Measurements from ENCODE around the gene PRDM10.
A peak's percentile ranks its signal among the peaks of the same experiment; 100 is the strongest.

Gene PRDM10

GRCh38 chr11:129938764-129939163 lies 63.9 kb downstream of the PRDM10 start:
- no peak for DNase-seq

- no peak for DNase-seq
Observed at GRCh38 chr11:129937592-129938238, 64.9 kb downstream of the PRDM10 start.

DNA sequence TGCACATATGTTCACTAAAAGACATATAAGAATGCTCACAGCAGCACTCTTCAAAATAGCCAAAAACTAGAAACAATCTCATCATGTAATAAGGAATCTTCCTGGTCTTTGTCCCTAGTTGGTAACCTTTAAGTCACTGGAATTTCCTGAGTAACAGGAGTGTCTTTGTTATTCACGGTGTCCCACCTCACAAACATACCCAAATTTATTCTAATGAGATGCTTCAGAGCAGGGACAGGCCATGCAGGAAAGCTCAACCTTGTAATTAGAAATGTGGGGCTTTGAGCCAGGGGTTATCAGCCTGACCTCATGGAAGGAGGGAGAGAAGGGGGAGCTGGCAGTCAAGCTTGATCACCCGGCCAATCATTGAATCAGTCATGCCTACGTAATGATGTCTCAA lies 66.9 kb downstream of the PRDM10 start:
- no peak for DNase-seq

- peak; percentile 36 for DNase-seq
Observed at GRCh38 chr11:129933891-129934290, 68.7 kb downstream of the PRDM10 start.

- no peak for DNase-seq
Observed at GRCh38 chr11:129933262-129933661, 69.4 kb downstream of the PRDM10 start.

DNA sequence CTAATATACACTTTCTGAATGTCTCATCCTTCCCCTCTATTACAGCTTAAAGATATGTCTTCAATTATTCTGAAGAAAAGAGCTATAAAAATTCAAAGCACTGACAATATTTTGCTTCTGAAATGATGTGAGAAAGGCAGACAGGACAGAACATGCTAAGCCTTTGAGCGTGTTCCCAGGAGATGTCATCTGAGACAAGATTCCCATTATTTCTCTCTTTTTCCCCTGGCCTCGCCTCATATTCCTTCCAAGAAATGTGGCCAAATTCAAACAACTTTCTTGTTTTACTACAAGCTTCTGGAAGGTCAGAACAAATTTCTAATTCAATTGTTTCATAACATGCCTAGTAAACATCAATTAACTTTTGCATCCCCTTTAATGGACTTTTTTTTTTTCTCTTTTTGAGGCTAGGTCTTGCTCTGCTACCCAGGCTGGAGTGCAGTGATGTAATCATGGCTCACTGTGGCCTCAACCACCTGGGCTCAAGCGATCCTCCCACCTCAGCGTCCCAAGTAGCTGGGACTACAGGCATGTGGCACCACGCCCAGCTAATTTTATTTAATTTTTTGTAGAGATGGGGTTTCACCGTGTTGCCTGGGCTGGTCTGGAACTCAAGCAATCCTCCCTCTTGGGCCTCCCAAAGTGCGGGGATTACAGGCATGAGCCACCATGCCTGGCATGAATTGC lies 70.1 kb downstream of the PRDM10 start:
- no peak for DNase-seq

GRCh38 chr11:129930743-129931142 lies 71.9 kb downstream of the PRDM10 start:
- DNase-seq, result no peak

GRCh38 chr11:129930296-129930695 lies 72.3 kb downstream of the PRDM10 start:
- DNase-seq, result no peak

DNA sequence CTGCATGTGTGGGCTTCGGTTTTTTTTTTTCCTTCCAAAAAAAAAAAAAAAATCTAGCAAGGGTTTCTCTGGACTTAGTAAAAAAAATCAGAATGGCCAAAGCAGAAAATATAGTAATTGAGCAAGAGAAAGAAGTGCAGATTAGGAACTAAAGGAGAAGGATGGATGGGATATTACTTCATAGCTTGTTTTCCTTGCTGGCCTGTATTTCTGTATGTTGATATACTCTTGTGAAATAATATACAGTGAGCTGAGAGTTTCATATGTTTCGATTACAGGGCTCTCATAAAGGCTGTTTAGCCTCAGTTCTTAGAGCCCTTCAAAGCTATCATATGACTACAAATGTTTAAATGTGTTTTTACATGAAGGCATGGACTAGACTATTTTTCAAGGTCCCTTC lies 72.9 kb downstream of the PRDM10 start:
- DNase-seq, result no peak

DNA sequence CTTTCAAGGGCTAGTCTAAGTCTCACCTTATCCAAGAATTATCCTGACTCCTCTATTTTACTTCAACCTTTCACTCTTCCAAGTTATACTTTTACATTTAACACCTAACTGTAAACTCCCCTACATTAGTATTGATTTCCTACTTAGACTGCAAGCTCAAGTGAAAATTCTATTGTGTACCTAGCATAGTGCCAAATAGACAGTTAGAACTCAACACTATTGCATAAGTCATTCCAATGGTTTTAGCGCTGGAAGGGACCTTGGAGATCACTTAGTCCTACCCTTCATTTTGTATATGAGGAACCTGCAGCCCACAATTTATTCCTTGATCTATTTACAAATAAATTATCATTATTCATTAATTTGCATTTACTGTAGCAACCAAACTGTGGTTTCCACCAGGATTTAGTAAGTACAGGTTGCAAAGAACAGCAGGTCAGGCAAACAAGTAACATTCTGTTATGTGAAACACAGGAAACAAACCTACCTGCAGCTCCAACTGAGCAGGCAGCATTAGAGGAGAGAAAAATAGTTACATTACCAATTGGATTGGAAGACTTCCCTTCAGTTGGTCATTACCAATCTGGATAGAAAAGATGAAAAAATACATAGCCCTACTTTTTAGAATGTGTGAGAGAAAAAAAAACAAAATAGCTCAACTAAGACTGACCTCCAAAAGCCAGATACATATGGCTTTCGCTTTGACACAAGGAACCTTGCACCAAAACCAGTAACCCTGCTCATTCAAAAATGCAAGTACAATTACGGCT lies 73.5 kb downstream of the PRDM10 start:
- DNase-seq, result no peak

- DNase-seq, result no peak
Observed at GRCh38 chr11:129922674-129923073, 80.0 kb downstream of the PRDM10 start.

DNA sequence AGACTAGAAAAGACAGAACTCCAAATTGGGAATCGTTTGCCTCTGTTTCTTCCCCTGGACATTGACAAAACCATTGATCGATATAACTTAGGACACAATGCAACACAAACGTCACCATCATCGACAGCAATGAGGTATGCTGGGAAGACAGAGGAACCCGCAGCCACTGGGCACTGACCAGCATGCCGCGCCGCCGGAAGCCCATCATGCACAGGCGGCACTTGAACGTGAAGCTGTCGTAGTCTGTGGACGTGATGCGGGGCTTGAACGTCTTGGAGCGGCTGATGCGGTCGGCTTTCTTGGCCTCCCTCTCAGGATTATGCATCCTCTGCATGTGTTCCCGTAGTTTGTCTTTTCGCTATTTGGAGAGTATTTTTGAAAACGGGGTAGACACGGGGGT lies 84.3 kb downstream of the PRDM10 start:
- no peak for DNase-seq

DNA sequence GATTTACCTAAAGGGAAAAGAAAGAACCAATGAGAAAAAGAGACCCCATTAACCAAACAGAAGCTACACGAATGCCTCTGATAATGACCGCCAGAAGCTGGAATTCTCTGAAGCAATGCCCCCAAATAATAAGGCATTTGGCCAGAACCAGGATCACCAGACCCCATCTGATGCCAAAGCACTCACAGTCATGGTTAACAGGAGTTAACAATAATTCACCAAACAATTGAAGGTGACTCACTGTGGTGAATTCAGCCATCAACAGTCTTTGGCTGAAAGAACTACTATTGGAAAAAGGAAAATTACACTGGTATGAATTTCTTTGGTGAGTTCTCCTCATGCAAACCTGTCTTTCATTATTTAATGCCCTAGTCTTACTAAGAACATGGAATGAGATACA lies 85.4 kb downstream of the PRDM10 start:
- DNase-seq, result no peak

DNA sequence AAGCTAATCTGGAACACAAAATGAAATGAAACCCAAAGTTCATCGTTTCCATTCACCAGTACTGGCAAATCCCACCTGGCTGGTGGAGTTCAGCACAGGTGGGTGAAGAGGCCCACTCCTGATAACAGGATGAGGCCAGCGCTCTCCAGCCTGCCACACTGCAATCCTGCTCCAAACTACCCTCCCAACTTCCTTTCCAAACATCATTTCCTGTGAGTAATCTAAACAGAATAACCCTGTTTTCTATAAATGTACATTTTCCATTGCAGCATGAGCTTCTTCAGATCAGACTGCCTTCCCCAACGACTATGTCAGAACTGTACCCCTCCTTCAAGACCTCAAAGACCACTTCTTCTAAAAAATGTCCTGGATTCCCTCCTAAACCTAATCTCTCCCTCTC lies 91.3 kb downstream of the PRDM10 start:
- no peak for DNase-seq

DNA sequence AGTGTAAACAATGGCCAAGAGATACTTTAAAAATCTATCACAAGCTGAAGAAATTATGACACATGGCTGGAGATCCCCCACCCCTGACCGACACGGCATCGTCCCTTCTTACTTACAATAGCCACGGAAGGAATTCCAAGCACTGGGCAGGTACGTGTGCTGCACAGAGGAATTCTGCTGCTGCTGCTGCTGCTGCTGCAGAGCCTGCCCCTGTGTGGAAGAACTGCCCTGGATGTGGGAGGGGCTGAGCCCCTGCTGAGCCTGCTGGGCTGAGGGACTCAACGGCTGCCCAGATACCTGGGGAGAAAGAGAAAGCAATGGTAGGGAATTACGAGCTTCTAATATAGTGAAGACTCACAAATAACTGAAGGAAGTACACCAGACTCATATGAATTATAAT lies 92.3 kb downstream of the PRDM10 start:
- DNase-seq, result no peak

DNA sequence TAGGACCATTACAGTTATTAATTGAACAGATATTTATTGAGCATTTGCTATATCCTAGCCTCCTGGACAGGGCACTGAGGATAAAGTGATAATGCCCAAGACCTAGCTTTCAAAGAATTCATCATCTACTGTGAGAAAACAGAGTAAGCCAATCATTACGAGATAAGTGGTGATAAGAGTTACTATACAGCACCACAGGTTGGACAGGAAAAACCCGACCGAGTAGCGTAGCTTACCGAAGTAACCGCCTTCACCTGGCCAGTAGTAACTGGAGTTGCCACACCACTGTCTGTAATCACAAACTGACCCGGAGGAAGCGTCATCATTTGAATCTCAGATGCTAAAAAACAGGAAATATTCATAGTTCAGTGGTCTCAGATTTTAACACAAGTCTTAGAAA lies 97.2 kb downstream of the PRDM10 start:
- no peak for DNase-seq

DNA sequence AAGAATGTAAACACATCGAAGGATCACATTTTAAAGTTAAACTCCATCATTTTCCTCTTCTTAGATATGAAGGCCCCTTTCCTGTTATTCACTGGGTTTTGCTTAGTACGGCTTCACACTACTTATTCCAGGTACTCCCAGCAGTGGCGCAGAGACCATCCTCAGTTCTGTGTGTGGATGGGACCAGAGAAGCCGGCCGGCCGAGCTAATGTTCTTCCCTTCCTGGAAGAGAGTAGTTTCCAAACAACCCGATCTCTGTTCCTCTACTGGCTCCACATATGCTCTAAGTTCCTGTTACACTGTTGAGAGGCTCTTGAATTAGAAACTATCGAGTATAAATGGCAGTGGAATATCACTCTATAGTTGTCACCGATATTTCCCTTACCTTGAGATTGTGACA lies 106.6 kb downstream of the PRDM10 start:
- DNase-seq, result no peak

- DNase-seq, result peak; percentile 65
Observed at GRCh38 chr11:129895126-129896041, 107.3 kb downstream of the PRDM10 start, which contains the start of gene NFRKB. NFRKB (minus strand) TSS chr11:129895578; CDS start chr11:129892849, 2,729 bp downstream.

GRCh38 chr11:129894278-129895125 lies 108.1 kb downstream of the PRDM10 start:
- no peak for DNase-seq

- DNase-seq, result no peak
Observed at GRCh38 chr11:129888451-129888850, 114.2 kb downstream of the PRDM10 start.

DNA sequence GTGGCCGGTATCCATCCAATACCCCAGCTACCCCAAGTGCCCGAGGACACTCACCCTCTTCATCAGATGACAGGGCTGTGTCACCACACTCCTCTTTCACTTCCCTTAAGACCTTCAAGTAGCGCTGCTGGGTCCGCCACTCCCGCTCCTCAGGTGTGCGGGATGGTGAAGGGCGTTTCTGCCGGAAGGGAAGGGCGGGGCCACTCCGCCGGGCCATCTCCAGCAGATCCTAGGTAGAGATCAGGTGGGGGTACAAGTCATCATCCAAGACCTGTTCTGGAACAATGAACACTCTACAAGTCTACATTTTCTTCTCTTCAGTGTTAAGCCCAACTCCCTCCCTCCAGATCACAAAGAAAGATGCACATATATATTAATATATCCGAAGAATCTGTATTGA lies 117.3 kb downstream of the PRDM10 start:
- no peak for DNase-seq

DNA sequence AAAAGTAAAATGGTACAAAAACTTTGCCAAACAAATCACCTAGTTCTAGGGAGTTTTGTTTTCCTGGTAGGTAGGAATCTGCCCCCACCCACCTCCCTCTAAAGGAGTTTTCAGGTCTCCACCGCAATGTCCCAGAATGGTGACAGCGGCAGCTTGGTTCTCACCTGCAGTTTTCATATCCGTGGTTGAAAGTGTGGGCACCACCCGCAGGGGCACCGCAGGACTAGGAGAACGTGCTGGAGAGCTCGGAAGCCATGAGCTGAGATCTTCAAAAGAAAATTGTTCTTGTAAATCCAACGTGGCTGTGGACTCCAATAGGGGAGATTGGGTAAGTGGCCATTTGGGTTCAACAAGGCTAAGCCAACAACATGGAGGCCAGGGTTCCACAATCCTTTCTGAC lies 118.1 kb downstream of the PRDM10 start:
- DNase-seq, result no peak
